ENCODE results near the gene NEK2. TPM values are rescaled to one million over a fixed set of nuclear protein-coding genes. Genes with fewer than 3 reads are reported as not detected.

The NEK2 gene
- total and polyA plus RNA-seq, 2 of the 13 experiments (the other 11 are each of a cell fraction or from before 2014, with no cell fraction given): 10.9 to 40.8 TPM

- ChIA-PET CTCF (ENCODE audit: low intra/inter-chr PET ratio, low total read pairs) (no interaction called here), POLR2A (interaction anchor here (1.1 to 7.6 kb wide), 13 partner anchors 10 to 128 kb away, joined by 3 to 100 read pairs (median 8); partner anchors contain the start of gene SLC30A1)
- Histone ChIP-seq H3K4me1 (ENCODE audit: insufficient read depth, low read length) (peaks cover 85% of the 10 kb centered on the region), H3K27ac (ENCODE audit: extremely low read length, insufficient read depth, low read length) (no peak overlapping the region), H3K79me2 (ENCODE audit: insufficient read depth, low read length) (no peaks in the 10 kb centered on the region), H3K4me2 (ENCODE audit: low read depth, low read length) (peak overlapping the region; percentile 80), H3K9me3 (ENCODE audit: low read length) (no peaks in the 10 kb centered on the region), H3K36me3 (replicated peaks in 1 of 2; ENCODE audit: control insufficient read depth in 1 of 2, insufficient read depth in 2 of 2, low read length in 2 of 2) (no peaks in the 10 kb centered on the region), H2AFZ (ENCODE audit: low read length) (no peak overlapping the region), H3K27me3 (ENCODE audit: control insufficient read depth in 1 of 2, insufficient read depth in 2 of 2, low read length in 2 of 2) (no peaks in the 10 kb centered on the region), H3K9ac (ENCODE audit: insufficient read depth, low read depth, low read length) (no peak overlapping the region), H3K4me3 (replicated peaks in 1 of 3; ENCODE audit: insufficient read depth in 1 of 3, low read depth in 2 of 3, low read length in 3 of 3) (peak overlapping the region in 2 of 3 experiments; percentile 5 to 64; a peak in 3 of 6 replicates), H4K20me1 (ENCODE audit: insufficient read depth, low read length) (no peaks in the 10 kb centered on the region)
- DNase-seq (ENCODE audit: low spot score) (no peak), ATAC-seq (peak; percentile 47), FAIRE-seq (no peak)
- WGBS (ENCODE audit: low lambda C conversion rate): 7% methylated on average over 4 of the region's 4 CpGs
- in situ Hi-C loops (cut with HindIII; ENCODE audit: extremely low pct_ligation_motif_present, low pct_unique_long_range_greater_than_20kb) (no loop called here), intact Hi-C loops (cut with micrococcal nuclease; ENCODE audit: unreplicated experiment) (no loop called here)
- BruUV-seq (replicated peaks): no TSS peak
- TF ChIP-seq ZNF224 (CRISPR knock-in tag; IDR thresholded peaks at IDR 0.05): 0 out of 2 replicates have a peak, but pooled peaks have one; percentile 63
- TF ChIP-seq AHR (CRISPR knock-in tag; IDR thresholded peaks at IDR 0.05): no peak
- 0 out of 2 replicates have a peak, but pooled peaks have one; percentile 22 for TF ChIP-seq HOXA9 (CRISPR knock-in tag; IDR thresholded peaks at IDR 0.05; ENCODE audit: borderline replicate concordance)
Observed at GRCh38 chr1:211642870-211643269, 32.6 kb downstream of the NEK2 start.

- in situ Hi-C loops (cut with HindIII; ENCODE audit: extremely low pct_ligation_motif_present, low pct_unique_long_range_greater_than_20kb) (no loop called here), intact Hi-C loops (cut with micrococcal nuclease; ENCODE audit: unreplicated experiment) (no loop called here)
- Histone ChIP-seq H3K79me2 (ENCODE audit: insufficient read depth, low read length) (no peaks in the 10 kb centered on the region), H3K27me3 (ENCODE audit: control insufficient read depth in 1 of 2, insufficient read depth in 2 of 2, low read length in 2 of 2) (no peaks in the 10 kb centered on the region), H4K20me1 (ENCODE audit: insufficient read depth, low read length) (no peaks in the 10 kb centered on the region), H3K36me3 (replicated peaks in 1 of 2; ENCODE audit: control insufficient read depth in 1 of 2, insufficient read depth in 2 of 2, low read length in 2 of 2) (no peaks in the 10 kb centered on the region), H3K4me2 (ENCODE audit: low read depth, low read length) (no peak overlapping the region), H3K4me3 (replicated peaks in 1 of 3; ENCODE audit: insufficient read depth in 1 of 3, low read depth in 2 of 3, low read length in 3 of 3) (no peak overlapping the region), H3K4me1 (ENCODE audit: insufficient read depth, low read length) (peaks cover 88% of the 10 kb centered on the region), H2AFZ (ENCODE audit: low read length) (no peak overlapping the region), H3K9me3 (ENCODE audit: low read length) (no peaks in the 10 kb centered on the region), H3K27ac (ENCODE audit: extremely low read length, insufficient read depth, low read length) (no peak overlapping the region), H3K9ac (ENCODE audit: insufficient read depth, low read depth, low read length) (no peak overlapping the region)
- ChIA-PET CTCF (ENCODE audit: low intra/inter-chr PET ratio, low total read pairs) (no interaction called here), POLR2A (interaction anchor here (1.4 to 7.6 kb wide), 7 partner anchors 9 to 62 kb away, joined by 4 to 100 read pairs (median 11); partner anchors contain the start of gene SLC30A1)
- FAIRE-seq: no peak
- 100% methylated on average over 2 of the region's 2 CpGs for WGBS (ENCODE audit: low lambda C conversion rate)
- BruUV-seq (replicated peaks): no TSS peak
- TF ChIP-seq PLRG1 (conservative IDR thresholded peaks at IDR 0.05) (no peak), ZNF616 (CRISPR knock-in tag; IDR thresholded peaks at IDR 0.05; ENCODE audit: low read depth) (no peak), ZBTB37 (CRISPR knock-in tag; IDR thresholded peaks at IDR 0.05) (no peak), NCOA1 (CRISPR knock-in tag; IDR thresholded peaks at IDR 0.05) (no peak), CREM (IDR thresholded peaks at IDR 0.05) (no peak), CREM (CRISPR knock-in tag; IDR thresholded peaks at IDR 0.05) (no peak), ZNF121 (CRISPR knock-in tag; IDR thresholded peaks at IDR 0.05) (peak; percentile 51; the same call in 1 of the 2 replicates), NFATC3 (CRISPR knock-in tag; IDR thresholded peaks at IDR 0.05) (no peak), TSC22D2 (CRISPR knock-in tag; IDR thresholded peaks at IDR 0.05; ENCODE audit: borderline replicate concordance) (no peak)
- no peak for DNase-seq (ENCODE audit: low spot score)
- ATAC-seq: no peak
Observed at GRCh38 chr1:211641942-211642341, 33.5 kb downstream of the NEK2 start.

Measured in HepG2 (cell line).